Kidney (tissue), 14 donors: ENCODE data around the gene TRIM25. TPM values are rescaled to one million over a fixed set of nuclear protein-coding genes. Genes with fewer than 3 reads are reported as not detected.

Experiments
- DNase-seq, 5 donors: peaks; one replicate each; pipeline ENCODE4 v3.0.0-alpha.2; 2013 to 2020
- FAIRE-seq: peaks from 2 replicates; lab custom pipeline; 2012; peaks lifted over from hg19 to GRCh38; lab: Jason Lieb, UNC
- H3K27ac ChIP-seq, 2 donors: one replicate each; pipeline ENCODE4 v1.7.0; 2013; ENCODE audit warnings: low read depth in 2 of 2, low read length in 2 of 2, inconsistent platforms in 1 of 2
- H3K27me3 ChIP-seq: one replicate; pipeline ENCODE4 v1.7.1; 2013; ENCODE audit warnings: low read length, inconsistent platforms; ENCODE audit not compliant: control insufficient read depth, insufficient read depth
- H3K36me3 ChIP-seq, 3 donors: one replicate each; pipeline versions ENCODE4 v1.7.0 to v1.7.1; 2013; ENCODE audit warnings: low read length in 3 of 3, control low read depth in 1 of 3, inconsistent platforms in 1 of 3; ENCODE audit not compliant: insufficient read depth in 3 of 3, control insufficient read depth in 2 of 3
- H3K4me1 ChIP-seq, 3 donors: one replicate each; pipeline versions ENCODE4 v1.7.0 to v1.7.1; 2013; ENCODE audit warnings: low read length in 3 of 3, inconsistent platforms in 1 of 3, low read depth in 1 of 3; ENCODE audit not compliant: control insufficient read depth in 2 of 3, insufficient read depth in 2 of 3
- H3K4me3 ChIP-seq, 3 donors: one replicate each; pipeline versions ENCODE4 v1.7.0 to v1.8.1; 2013; ENCODE audit warnings: low read length in 3 of 3, control low read depth in 1 of 3, inconsistent platforms in 1 of 3
- H3K9ac ChIP-seq, 3 donors: one replicate each; pipeline versions ENCODE4 v1.7.0 to v1.7.1; 2013; ENCODE audit warnings: low read length in 3 of 3, control low read depth in 1 of 3, inconsistent platforms in 1 of 3
- H3K9me3 ChIP-seq, 3 donors: one replicate each; pipeline versions ENCODE4 v1.7.0 to v1.7.1; 2013; ENCODE audit warnings: low read length in 3 of 3, control low read depth in 1 of 3, inconsistent platforms in 1 of 3; ENCODE audit not compliant: control insufficient read depth in 2 of 3, insufficient read depth in 1 of 3
- CTCF ChIP-seq: IDR thresholded peaks from 3 replicates; pipeline ENCODE4 v1.5.1; 2012; ENCODE audit warnings: mild to moderate bottlenecking, moderate library complexity, borderline replicate concordance; ENCODE audit not compliant: insufficient read depth; ENCODE audit errors: extremely low read depth
- intact Hi-C: fragments of 100-400 bp; cut with DNase I; formaldehyde crosslinking; loops from one replicate; pipeline ENCODE4 v1.11.1; 2022
- polyA plus RNA-seq: library from polyadenylated mRNA; stranded (reverse); fragments of 350-450 nt; fragmentation: Illumina TruSeq; extraction: RNeasy Lipid Tissue Mini Kit (QIAGEN cat#74804); gene quantifications from one replicate; pipeline ENCODE4 v1.2.3, GENCODE V29; 2014; ENCODE audit warnings: low read depth, low replicate concordance; ENCODE audit not compliant: insufficient read depth
- total RNA-seq: library from RNA; stranded (reverse); fragmentation: NEBNext Ultra II Directional; extraction: Animal tissue kit (Norgen Biotek cat#: 25700); gene quantifications from one replicate; pipeline ENCODE4 v1.2.1, GENCODE V29; 2021
- donor health status: control.
- donor health status: control.
- donor health status: control.
- donor health status: control.
- donor health status: control.
- donor health status: DM: yes; HTN: yes; CAD: no.
- donor health status: Normal renal cell carcinoma (clear cell type).

The TRIM25 gene
- total and polyA plus RNA-seq, 2 donors from 2014 or later = 8.4 to 62.3 TPM

GRCh38 chr17:56838687-56839086, 75.2 kb downstream of the TRIM25 start:
- DNase-seq = no peak
- H3K27ac ChIP-seq = no peak overlapping the region
- FAIRE-seq = no peak

More at GRCh38 chr17:56838687-56839086, 75.2 kb downstream of the TRIM25 start:
- Histone ChIP-seq H3K36me3 (no peaks in the 10 kb centered on the region), H3K4me1 (peaks cover 0 to 5% (median 0%) of the 10 kb centered on the region in 3 donors), H3K9ac (no peak overlapping the region), H3K4me3 (peak overlapping the region in 1 of 3 donors; percentile 8), H3K27me3 (no peaks in the 10 kb centered on the region), H3K9me3 (no peaks in the 10 kb centered on the region)
- intact Hi-C loops = no loop called here
- no peak for TF ChIP-seq CTCF

Other genes with a start within 250 kb of the TRIM25 start
- gene C17orf67, start 80.1 kb downstream of the TRIM25 start, total RNA-seq = 2.0 TPM
- gene C17orf67, start 80.1 kb downstream of the TRIM25 start, polyA plus RNA-seq = 0.69 TPM
- 8.7 TPM for gene DGKE, start 79.9 kb downstream of the TRIM25 start, total RNA-seq
- 1.9 TPM for gene DGKE, start 79.9 kb downstream of the TRIM25 start, polyA plus RNA-seq
- 14.2 TPM for gene COIL, start 47.0 kb upstream of the TRIM25 start, total RNA-seq
- 8.6 TPM for gene COIL, start 47.0 kb upstream of the TRIM25 start, polyA plus RNA-seq
- gene SCPEP1, start 64.1 kb upstream of the TRIM25 start, total RNA-seq = 64.0 TPM
- 130 TPM for gene SCPEP1, start 64.1 kb upstream of the TRIM25 start, polyA plus RNA-seq
- 46.8 TPM for gene AKAP1, start 171.2 kb upstream of the TRIM25 start, total RNA-seq
- 24.6 TPM for gene AKAP1, start 171.2 kb upstream of the TRIM25 start, polyA plus RNA-seq